GM19238 (cell line): ENCODE measurements around the gene TACR1.
"Not testable (repeated sequence)": the region's sequence is repeated elsewhere in the genome, so short reads cannot be mapped to it uniquely, and the experiment has no call there.

Source experiments
- DNase-seq: peaks from one replicate; pipeline ENCODE4 v3.0.0; 2011; ENCODE audit warnings: low spot score; ENCODE audit not compliant: insufficient read length

The TACR1 gene, protein sequence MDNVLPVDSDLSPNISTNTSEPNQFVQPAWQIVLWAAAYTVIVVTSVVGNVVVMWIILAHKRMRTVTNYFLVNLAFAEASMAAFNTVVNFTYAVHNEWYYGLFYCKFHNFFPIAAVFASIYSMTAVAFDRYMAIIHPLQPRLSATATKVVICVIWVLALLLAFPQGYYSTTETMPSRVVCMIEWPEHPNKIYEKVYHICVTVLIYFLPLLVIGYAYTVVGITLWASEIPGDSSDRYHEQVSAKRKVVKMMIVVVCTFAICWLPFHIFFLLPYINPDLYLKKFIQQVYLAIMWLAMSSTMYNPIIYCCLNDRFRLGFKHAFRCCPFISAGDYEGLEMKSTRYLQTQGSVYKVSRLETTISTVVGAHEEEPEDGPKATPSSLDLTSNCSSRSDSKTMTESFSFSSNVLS

DNA sequence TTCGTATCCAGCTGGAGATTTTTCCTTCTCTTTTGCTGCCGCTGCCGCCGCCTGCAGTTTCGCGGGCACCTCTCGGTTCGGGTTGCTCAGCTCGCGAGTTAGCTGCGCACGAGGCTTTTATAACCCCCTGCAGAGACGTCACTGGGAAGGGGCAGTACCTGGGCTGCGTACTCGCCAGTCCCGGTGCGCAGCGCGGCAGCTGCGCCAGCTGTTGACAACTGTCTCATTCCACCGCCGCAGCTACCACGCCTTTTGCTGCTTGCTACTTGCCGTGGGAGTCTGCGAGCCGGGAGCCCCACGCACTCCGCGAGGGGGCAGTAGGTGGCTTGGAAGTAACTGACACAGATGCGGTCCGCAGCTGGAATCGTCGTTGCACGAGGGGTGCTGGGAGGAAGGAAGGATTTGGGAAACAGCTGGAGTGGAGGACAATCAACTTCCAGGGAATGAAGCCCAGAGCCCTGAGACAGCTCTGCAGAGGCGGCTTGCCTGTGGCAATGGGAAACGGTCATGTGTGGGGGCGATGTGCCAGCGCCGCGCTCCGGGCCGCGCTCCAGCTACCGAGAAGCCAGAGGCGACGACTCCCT is at the start of gene TACR1:
TSS of gene TACR1 (minus strand) at position 93 of the 584 bp plus-strand sequence. CDS start 586 bp downstream, outside the sequence.
- peak; percentile 42 for DNase-seq

DNA sequence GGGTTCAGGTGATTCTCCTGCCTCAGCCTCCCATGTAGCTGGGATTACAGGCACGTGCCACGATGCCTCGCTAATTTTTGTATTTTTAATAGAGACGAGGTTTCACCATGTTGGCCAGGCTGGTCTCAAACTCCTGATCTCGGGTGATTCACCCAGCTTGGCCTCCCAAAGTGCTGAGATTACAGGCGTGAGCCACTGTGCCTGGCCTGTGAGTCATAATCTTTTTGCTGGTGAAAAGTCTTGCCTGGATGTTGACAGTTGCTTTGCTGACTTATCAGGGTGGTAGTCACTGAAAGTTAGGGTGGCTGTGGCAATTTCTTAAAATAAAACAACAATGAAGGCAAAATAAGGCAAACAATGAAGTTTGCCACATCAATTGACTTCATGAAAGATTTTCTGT is 49.3 kb upstream of the TACR1 start:
- not testable (repeated sequence) for DNase-seq

DNA sequence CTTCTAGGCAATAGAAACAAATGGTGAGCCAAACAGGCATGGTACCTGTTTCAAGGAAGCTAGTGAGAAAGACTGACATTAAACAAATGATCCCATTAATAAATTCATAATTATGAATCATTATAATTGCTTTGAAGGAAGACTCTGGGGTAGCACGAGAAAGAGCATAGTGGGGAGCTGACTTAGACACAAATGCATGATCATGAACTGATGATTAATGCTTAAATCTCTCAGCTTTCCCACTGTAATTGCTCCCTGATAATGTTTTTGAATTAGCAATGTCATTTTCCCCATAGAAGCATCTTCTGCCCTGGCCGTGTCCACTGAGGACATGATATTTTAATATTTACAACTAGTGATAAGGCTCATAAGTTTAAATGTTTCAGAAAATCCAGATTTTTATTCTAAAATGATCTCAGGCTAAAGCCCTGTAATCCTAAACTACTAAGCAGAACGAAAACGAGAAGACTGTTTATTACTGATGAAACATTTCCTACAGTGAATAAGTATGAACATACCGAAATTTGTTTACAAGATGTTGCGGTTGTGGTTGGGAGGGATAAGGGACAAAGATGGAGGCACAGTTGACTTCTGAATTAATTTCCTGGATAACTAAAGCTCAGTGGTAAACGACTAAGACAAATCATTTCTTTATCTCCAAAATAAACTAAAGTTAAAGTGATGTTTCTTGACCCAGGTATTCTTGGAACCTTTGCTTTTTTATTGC is 47.3 kb upstream of the TACR1 start:
- DNase-seq = no peak

DNA sequence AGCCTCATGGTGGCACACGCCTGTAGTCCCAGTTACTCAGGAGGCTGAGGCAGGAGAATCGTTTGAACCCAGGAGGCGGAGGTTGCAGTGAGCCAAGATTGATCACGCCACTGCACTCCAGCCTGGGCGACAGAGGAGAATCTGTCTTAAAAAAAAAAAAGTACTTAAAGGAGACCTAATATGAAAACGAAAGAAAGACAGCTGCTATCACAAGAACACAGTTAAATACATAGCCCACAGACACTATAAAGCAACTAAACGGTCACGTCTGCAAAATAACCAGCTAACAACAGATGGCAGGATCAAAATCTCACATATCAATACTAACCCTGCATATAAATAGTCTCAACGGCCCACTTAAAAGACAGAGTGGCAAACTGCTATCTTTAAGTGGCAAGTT is 43.9 kb upstream of the TACR1 start:
- DNase-seq = no peak

DNA sequence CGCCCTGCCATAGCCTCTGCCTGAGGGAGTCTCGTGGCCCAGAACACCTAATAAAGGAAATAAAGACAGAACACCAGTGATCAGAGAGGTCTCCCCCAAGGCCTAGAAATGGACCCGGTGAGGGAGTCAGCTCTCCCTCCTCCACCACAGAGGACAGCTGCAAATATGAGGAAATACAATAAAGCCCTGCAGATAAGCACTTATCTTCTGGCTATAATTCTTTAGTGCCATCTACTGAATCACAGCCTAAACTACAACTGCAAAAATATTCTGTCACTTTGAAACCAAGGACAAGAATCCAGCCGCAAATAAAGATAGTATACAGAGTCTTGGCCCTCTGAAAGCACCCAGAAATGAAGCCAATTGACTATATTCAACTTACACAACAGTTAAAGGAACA is 42.4 kb upstream of the TACR1 start:
- no peak for DNase-seq

DNA sequence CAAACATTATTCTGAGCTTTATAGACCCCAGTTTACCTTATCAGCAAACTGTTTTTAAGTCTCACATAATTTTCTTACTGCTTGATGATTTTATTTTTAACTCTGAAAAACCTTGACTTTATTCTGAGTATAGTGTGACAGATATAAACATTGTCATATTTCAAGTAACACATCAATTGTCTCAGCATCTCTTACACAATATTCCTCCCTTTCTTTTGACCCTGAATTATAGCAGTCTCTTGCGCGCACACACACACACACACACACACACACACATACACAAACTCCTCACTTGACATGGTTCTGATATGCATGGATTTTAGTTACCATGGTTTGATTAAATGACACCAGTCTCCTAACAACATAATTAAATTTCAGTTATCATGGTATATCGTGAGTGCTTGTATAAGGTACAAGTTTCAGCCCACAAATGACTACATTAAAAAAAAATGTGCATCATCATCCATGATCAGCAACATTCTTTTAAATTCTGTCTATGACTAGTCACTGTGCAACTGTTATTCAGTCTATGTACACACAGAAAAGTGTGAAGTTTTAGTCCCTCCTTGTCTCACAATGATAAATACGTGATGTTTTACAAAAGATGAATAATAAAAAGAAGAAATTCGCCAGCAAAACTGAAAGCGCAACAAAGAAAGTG is 39.5 kb upstream of the TACR1 start:
- no peak for DNase-seq

DNA sequence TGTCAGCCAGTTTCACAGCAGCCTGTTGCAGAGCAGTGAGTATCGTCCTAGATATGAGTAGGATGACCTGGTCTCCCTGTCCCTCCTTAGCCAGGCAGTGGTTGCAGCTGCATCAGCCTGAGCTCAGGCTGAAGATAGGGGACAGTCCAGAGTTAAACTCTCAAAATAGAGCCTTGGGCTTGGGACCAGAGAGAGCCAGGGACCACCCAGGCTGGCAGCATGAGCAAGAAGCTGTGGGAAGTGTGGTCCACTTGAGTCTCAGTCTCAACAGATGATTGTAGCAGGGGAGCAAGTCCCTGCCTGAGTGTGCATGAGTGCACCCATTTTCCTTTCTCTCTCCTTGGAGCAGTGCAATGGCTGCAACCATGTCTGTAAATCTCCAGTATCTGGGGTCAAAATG is 38.0 kb upstream of the TACR1 start:
- no peak for DNase-seq

DNA sequence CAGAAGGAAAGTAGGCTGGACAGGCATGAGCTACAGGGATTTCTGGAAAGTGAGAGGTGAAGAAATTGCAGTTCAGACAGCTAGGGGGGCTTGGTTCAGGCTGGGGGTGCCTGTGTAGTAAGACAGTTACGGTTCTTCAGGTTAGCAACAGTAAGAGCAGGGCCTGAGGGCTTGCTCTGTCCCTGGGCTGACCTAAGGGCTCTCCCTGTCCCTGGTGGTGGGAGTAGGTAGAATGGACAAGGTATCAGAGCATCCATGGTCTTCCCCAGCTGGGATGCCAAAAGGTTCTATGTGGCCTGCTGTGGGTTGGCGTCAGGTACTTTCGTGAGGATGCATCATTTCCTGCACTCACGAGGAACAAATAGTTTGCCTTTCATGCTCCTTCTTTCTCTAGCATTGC is 34.6 kb upstream of the TACR1 start:
- no peak for DNase-seq

DNA sequence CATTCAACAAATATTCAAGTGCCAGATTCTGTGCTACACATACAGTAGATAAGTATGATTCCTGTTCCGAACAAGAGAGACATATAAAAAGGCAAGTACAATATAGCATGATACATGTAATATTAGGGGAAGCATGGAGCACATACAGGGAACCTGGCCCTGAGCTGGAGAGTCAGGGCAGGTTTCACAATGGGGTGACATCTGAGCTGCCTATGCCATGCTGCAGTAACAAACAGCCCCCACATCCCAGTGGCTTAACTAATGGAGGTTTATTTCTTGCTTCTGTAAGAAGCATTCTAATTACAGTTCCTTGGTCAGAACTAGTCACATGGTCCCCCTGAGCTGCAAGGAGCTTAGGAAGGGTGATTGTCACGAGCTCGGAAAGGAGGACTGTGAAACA is 27.3 kb upstream of the TACR1 start:
- no peak for DNase-seq

DNA sequence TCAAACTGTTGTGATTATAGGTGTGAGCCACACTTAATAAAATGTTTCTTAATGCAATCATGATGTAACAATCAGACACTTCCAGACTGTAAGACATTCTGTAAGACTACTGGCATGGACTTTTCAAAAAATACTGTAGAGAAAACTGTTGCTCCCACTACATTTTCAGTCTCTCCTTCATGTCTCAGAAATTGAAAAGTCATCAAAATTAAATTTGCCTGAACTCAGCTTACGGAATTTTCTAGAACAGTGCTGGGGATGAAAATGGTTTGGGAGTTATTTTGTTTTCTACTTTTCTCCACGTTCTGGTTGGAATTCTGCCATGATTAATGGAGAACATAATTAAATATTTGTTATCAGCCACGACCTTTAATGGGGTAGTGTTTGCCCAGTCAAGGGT is 26.8 kb upstream of the TACR1 start:
- DNase-seq = no peak

DNA sequence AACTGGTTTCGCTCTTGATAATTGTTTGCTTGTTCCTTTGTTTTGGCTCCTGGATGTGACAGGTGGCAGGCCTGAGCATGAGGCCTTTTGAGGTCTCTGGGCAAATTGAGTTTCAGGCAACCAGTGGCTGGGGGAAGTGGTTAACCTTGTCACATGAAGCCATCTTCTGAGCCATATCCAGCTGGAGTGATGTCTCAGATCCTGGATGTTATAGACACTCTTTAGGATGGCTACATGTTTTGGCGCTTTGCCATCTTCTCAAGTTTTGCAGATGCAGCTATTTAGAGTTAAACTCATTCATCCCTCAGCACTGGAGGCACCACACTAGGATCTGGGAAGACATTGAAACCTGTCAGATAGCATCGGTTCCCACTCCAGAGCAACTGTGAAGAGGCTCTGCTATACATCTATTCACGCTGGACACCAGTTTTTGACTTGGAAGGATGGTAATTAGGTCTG is 25.3 kb upstream of the TACR1 start:
- DNase-seq = no peak

DNA sequence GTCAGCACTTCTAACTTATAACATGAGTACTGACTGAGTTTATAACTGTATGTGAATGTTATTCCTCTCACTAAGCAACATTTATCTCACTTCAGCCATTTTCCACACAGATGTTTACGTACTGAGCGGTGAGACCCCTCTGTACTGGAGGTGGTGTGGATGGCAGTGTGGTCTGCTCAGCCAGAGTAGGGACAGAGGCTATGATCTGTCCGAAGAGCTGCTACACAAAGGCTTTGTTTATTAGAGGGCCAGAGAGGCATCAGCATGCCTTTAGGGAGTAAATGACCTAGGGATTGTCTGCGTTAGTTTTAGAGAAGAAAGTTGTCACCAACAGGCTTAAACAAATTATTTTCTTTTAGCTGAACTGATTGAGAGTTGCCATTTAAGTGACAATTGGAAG is 23.2 kb upstream of the TACR1 start:
- no peak for DNase-seq

DNA sequence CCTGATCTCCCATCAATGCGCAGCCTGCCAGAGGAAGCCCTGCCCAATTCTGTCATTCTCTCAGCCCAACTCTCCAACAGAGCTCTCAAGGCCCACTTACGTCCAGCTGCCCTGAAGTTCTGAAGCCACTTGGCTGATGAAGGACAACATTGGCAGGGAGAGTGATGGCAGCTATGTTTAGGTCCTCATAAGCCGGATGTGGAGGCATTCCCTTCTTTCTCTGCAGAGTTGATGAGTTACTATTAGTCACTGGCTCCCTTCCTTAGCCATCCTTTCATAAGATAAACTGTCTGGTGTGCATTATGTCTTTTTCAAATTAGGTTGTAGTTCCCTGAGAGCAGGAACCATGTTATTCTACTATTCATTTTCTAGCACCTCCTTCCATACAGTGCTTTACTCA is 22.5 kb upstream of the TACR1 start:
- no peak for DNase-seq

DNA sequence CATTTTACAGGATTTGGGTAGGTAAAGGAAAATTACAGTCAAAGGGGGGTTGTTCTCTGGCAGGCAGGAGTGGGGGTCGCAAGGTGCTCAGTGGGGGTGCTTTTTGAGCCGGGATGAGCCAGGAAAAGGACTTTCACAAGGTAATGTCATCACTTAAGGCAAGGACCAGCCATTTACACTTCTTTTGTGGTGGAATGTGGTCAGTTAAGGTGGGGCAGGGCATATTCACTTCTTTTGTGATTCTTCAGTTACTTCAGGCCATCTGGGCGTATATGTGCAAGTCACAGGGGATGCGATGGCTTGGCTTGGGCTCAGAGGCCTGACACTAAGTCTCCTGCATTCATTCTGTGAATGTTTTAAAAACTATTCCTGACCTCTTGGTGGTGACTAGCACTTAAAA is 19.9 kb upstream of the TACR1 start:
- DNase-seq = not testable (repeated sequence)

DNA sequence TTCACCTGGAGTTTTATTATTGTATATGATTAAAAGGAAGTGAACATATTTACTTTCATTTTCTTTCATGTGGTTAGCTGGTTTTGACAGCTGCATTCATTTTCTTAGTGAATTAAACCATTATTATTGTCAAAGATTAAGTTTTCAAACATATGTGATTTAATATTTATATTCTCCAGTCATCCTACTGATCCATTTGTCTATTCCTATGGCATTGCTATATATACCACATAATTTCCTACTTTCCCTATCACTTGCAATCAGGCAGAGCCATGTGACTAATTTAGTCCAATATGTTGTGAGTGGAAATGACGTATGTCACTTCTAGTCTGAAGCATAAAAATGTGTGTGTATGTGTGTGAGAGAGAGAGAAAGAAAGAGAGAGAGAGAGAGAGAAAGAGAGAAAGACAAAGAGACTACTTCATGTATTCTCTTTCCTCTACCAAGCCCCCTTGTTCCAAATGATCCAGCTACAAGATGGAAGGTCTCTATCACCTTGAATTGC is 12.0 kb upstream of the TACR1 start:
- no peak for DNase-seq

DNA sequence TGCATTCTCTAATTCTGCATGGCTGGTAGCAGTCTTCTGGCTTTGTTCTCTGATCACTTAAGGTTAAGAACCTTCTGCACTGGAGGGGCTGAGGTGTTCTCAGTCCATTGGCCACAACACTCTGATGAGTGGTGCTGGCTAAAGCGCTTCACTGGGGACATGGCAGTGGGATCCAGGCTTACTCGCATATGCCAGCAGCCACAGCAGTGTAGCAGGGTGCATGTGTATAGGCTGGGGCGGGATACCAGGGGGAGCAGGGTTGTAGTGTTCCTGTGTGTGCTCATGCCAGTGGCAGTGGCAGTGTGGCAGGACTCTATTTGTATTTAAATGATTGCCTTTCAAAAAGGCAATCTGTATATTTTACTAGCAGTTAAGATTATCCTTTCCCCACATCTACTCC is 11.1 kb upstream of the TACR1 start:
- DNase-seq = no peak

DNA sequence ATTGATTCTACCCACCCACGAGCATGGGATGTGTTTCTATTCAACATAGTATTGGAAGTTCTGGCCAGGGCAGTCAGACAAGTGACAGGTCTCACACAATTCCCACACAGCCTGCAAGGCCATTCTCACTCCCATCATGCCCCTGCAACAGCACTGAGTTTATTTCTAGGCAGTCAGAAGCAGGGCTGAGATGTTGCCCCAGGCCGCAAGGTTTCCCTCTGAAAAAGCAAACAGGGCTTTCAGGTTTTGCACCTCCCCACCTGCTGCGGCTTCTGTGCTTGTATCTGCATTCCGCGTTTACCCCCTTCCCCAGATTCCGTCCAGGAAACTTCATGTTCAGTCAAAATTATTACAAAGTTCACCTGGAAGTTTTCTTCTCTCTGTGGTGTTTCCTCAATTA is 9.4 kb upstream of the TACR1 start:
- DNase-seq = no peak

DNA sequence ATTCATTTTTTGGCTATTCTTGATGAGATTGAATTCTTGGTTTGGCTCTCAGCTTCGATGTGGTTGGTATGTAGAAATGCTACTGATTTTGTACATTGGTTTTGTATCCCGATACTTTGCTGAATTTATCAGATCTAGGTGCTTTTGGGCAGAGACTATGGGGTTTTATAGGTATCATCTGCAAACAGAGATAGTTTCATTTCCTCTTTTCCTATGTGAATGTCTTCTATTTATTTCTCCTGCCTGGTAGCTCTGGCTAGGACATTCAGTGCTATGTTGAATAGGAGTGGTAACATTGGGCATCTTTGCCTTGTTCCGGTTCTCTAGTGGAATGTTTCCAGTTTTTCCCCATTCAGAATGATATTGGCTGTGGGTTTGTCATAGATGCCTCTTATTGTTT is 5.5 kb upstream of the TACR1 start:
- no peak for DNase-seq

DNA sequence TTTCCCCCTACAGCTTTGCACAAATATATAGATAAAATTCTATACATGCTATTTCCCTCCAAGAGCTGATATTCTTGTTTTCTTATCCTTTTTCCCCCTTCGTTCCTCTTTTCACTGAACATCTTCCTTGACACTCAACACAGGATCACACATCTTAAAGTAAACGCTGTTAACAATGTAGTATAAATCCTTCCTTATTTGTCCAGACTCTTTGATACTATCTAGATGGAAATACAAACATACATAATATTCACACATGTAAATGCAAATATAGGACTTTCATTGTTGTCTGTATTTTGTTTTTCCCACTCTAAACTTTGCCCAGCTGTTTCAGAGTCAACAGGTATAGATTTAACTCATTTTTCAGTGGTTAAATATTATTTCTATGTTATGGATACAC is 3.0 kb upstream of the TACR1 start:
- DNase-seq = no peak

DNA sequence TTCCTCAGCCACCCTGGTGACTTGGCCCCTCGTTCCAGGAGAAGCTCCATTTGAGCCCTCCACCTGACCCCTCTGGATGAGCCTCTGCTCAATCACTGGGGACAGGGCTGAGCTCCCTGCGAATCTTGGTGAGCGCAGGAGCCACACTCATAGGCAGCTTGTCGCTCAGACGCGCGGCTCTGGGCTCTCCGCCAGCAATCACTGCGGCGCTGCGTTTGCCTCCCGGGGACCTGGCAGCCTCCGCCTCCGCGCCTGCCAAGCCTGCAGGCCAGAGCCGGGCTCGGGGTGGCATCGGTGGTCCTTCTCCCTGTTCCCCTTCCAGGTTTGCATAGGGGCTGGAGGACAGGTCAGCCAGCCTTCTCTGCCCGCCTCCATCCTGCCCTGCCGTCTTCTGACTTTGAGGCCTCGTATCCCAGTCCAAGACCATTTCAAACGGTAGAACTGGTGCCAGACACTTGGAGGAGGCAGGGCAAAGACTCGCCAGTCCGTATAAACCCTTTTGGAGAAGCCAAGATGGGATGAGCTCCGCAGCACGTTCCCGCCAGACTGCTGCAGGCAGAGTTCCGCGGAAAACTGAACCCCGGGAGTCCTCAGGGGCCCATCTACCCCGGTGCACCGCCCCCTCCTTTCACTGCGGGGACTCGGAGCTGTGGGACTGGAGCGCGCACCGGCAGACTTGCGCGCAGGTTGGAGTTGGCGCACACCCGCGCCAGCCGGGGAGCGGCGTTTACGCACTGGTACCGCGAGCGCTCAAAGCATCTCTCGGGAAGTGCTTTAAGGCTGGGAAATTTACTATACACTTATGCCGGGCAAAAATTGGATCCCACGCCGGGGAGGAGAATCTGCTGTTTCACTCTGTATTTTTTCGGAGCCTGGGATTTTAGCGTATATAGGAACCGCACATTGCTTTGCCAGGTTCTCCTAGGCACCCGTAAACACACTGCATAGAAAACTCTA is 1.1 kb upstream of the TACR1 start:
- DNase-seq = peak; percentile 8
